Kidney (tissue), 14 donors: ENCODE results near the gene IL21R. TPM values are rescaled to one million over a fixed set of nuclear protein-coding genes. Genes with fewer than 3 reads are reported as not detected.

Experiments used
- DNase-seq, 5 donors: peaks; one replicate each; pipeline ENCODE4 v3.0.0-alpha.2; 2013 to 2020
- FAIRE-seq: peaks from 2 replicates; lab custom pipeline; 2012; peaks lifted over from hg19 to GRCh38; lab: Jason Lieb, UNC
- H3K27ac ChIP-seq, 2 donors: one replicate each; pipeline ENCODE4 v1.7.0; 2013; ENCODE audit warnings: low read depth in 2 of 2, low read length in 2 of 2, inconsistent platforms in 1 of 2
- H3K27me3 ChIP-seq: one replicate; pipeline ENCODE4 v1.7.1; 2013; ENCODE audit warnings: low read length, inconsistent platforms; ENCODE audit not compliant: control insufficient read depth, insufficient read depth
- H3K36me3 ChIP-seq, 3 donors: one replicate each; pipeline versions ENCODE4 v1.7.0 to v1.7.1; 2013; ENCODE audit warnings: low read length in 3 of 3, control low read depth in 1 of 3, inconsistent platforms in 1 of 3; ENCODE audit not compliant: insufficient read depth in 3 of 3, control insufficient read depth in 2 of 3
- H3K4me1 ChIP-seq, 3 donors: one replicate each; pipeline versions ENCODE4 v1.7.0 to v1.7.1; 2013; ENCODE audit warnings: low read length in 3 of 3, inconsistent platforms in 1 of 3, low read depth in 1 of 3; ENCODE audit not compliant: control insufficient read depth in 2 of 3, insufficient read depth in 2 of 3
- H3K4me3 ChIP-seq, 3 donors: one replicate each; pipeline versions ENCODE4 v1.7.0 to v1.8.1; 2013; ENCODE audit warnings: low read length in 3 of 3, control low read depth in 1 of 3, inconsistent platforms in 1 of 3
- H3K9ac ChIP-seq, 3 donors: one replicate each; pipeline versions ENCODE4 v1.7.0 to v1.7.1; 2013; ENCODE audit warnings: low read length in 3 of 3, control low read depth in 1 of 3, inconsistent platforms in 1 of 3
- H3K9me3 ChIP-seq, 3 donors: one replicate each; pipeline versions ENCODE4 v1.7.0 to v1.7.1; 2013; ENCODE audit warnings: low read length in 3 of 3, control low read depth in 1 of 3, inconsistent platforms in 1 of 3; ENCODE audit not compliant: control insufficient read depth in 2 of 3, insufficient read depth in 1 of 3
- CTCF ChIP-seq: IDR thresholded peaks from 3 replicates; pipeline ENCODE4 v1.5.1; 2012; ENCODE audit warnings: mild to moderate bottlenecking, moderate library complexity, borderline replicate concordance; ENCODE audit not compliant: insufficient read depth; ENCODE audit errors: extremely low read depth
- intact Hi-C: fragments of 100-400 bp; cut with DNase I; formaldehyde crosslinking; loops from one replicate; pipeline ENCODE4 v1.11.1; 2022
- polyA plus RNA-seq: library from polyadenylated mRNA; stranded (reverse); fragments of 350-450 nt; fragmentation: Illumina TruSeq; extraction: RNeasy Lipid Tissue Mini Kit (QIAGEN cat#74804); gene quantifications from one replicate; pipeline ENCODE4 v1.2.3, GENCODE V29; 2014; ENCODE audit warnings: low read depth, low replicate concordance; ENCODE audit not compliant: insufficient read depth
- total RNA-seq: library from RNA; stranded (reverse); fragmentation: NEBNext Ultra II Directional; extraction: Animal tissue kit (Norgen Biotek cat#: 25700); gene quantifications from one replicate; pipeline ENCODE4 v1.2.1, GENCODE V29; 2021
- donor health status: control.
- donor health status: control.
- donor health status: control.
- donor health status: control.
- donor health status: control.
- donor health status: DM: yes; HTN: yes; CAD: no.
- donor health status: Normal renal cell carcinoma (clear cell type).

The IL21R gene
- total and polyA plus RNA-seq, 2 donors from 2014 or later = 0.65 to 3.0 TPM

DNA sequence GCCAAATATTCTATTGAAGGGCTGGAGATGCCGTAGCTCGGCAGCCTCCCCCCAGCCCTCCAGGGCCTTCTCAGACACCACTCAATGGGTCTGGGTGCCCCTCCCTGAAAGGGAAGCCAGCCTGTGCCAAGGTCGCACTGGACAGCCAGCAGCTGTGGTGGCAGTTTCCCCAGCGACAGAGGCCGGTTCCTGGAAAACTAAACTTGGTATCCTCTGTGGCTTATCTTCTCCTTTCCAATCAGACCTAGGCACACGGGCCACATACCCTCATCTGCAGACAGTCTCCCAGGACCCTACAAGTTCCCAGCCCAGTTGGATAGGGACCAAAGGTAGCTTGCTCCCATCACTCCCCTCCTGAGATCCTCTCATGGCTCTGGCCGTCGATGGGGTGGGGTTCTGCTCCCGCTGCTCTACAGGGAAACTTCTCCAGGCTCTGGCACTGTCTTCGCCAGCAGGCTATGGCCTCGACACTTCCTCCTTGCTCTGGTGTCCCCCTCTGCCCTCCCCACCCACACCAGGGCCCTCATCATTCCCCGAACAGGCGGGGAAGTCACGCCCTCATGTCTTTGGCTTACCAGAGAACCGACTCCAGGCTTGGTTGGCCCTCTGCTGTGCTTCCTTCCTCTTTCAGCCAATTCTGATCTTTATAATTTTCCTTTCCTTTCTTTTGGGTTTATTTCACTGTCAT is 18.3 kb upstream of the IL21R start:
- H3K4me3 ChIP-seq = no peak overlapping the region
- FAIRE-seq = no peak
- no peak for DNase-seq
- H3K4me1 ChIP-seq = no peaks in the 10 kb centered on the region
- H3K27ac ChIP-seq = no peak overlapping the region
- peaks cover 0 to 13% (median 0%) of the 10 kb centered on the region in 3 donors for H3K9me3 ChIP-seq
- no peak for TF ChIP-seq CTCF
- no peaks in the 10 kb centered on the region for H3K36me3 ChIP-seq
- no peaks in the 10 kb centered on the region for H3K27me3 ChIP-seq
- H3K9ac ChIP-seq = no peak overlapping the region
- intact Hi-C loops = loop anchor here (10.0 kb wide), 1 partner anchor 61 kb away; no protein-coding TSS in a partner anchor

DNA sequence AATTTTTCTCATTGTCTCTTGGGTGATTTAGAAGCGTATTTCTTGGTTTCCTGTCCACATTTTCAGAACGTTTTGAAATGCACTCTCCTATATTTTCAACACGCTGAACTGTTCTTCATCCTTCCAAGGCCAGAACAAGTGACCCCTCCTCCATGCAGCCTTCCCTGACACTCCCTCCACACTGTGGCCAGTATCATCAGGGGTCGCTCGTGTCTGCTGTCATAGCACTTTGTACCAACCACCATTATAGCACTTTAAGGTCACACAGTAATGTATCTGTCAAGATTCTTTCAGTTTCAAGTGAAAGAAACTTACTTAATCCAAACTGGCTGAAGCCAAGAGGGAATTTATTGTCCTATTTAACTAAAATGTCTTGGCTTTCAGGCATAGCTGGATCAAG is 17.5 kb upstream of the IL21R start:
- intact Hi-C loops = loop anchor here (10.0 kb wide), 1 partner anchor 60 kb away; no protein-coding TSS in a partner anchor
- FAIRE-seq (no peak), DNase-seq (no peak)
- Histone ChIP-seq H3K36me3 (no peaks in the 10 kb centered on the region), H3K27ac (no peak overlapping the region), H3K9ac (no peak overlapping the region), H3K27me3 (no peaks in the 10 kb centered on the region), H3K4me3 (no peak overlapping the region), H3K9me3 (peaks cover 0 to 13% (median 0%) of the 10 kb centered on the region in 3 donors), H3K4me1 (no peaks in the 10 kb centered on the region)
- TF ChIP-seq CTCF = no peak

DNA sequence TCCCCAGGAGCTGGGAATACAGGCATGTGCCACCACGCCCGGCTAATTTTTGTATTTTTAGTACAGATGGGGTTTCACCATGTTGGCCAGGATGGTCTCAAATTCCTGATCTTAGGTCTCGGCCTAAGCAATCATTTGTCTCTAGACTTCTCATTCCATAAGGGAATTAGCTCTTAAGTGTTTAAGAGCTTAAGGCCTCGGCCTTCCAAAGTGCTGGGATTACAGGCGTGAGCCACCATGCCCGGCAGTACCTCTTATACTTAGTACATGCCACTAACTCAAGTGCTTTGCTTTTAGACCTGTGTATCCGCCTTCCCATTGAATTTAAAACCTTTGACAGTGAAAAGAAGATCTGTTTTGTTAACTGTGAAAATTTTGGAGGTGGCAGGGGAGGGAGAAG is 16.6 kb upstream of the IL21R start:
- H3K4me3 ChIP-seq = no peak overlapping the region
- no peaks in the 10 kb centered on the region for H3K4me1 ChIP-seq
- no peaks in the 10 kb centered on the region for H3K27me3 ChIP-seq
- no peak overlapping the region for H3K9ac ChIP-seq
- H3K36me3 ChIP-seq = no peaks in the 10 kb centered on the region
- H3K9me3 ChIP-seq = peaks cover 0 to 13% (median 0%) of the 10 kb centered on the region in 3 donors
- H3K27ac ChIP-seq = no peak overlapping the region
- intact Hi-C loops = loop anchor here (10.0 kb wide), 1 partner anchor 59 kb away; no protein-coding TSS in a partner anchor
- no peak for TF ChIP-seq CTCF
- DNase-seq (no peak), FAIRE-seq (no peak)
